ENCODE results near the gene KCNK4. TPM values are rescaled to one million over a fixed set of nuclear protein-coding genes. Genes with fewer than 3 reads are reported as not detected.

KCNK4 gene
- total RNA-seq, 4 donors from 2014 or later, result 0.27 TPM; not detected in 3

DNA sequence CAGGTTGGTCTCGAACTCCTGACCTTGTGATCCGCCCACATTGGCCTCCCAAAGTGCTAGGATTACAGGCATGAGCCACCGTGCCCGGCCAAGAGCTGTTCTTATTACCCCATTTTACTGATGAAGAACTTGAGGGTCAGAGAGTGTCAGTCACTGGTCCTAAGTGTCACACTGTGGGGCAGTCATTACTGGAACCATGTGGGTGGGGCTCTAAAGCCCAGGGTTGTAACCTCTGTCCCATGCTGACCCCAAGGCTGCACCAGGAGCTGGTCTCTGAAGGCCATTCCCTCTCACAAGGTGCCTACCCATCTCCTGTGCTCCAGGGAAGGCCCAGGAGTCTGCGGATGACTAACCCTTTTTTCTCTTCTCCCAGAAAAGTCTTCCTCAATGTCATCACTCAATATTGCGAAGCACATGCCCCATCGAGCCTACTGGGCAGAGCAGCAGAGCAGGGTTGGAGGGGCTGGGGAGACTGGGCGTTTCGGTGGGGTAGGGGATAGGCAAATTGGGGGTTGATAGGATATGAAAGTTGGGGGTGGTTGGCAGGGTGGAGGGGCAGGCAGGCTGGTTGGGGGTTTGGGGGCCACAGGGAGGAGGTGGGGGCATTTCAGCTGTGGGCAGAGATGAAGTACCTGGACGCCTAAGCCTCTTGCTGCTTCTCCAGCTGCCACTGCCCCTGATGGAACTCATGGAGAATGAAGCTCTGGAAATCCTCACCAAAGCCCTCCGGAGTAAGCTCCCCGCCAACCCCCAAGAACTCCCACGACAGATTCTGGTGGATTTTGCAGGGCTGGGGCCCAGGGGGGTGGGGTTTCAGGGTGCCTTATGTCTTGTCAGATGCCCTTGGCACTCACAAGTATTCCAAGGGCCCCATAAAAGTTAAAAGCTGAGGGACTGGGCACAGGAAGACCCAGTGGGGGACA is 12.3 kb downstream of the KCNK4 start:
- Histone ChIP-seq H3K4me1 (peaks cover 22 to 51% (median 45%) of the 10 kb centered on the region in 4 donors), H3K4me3 (peak overlapping the region in 1 of 4 donors; percentile 65), H3K9me3 (no peaks in the 10 kb centered on the region), H3K27ac (peak overlapping the region; percentile 90 to 99 (median 98)), H3K36me3 (no peaks in the 10 kb centered on the region), H3K27me3 (peaks cover 33% of the 10 kb centered on the region)
- TF ChIP-seq EP300 (IDR thresholded peaks at IDR 0.05; ENCODE audit: low read depth), result no peak
- TF ChIP-seq, protein P1, sequence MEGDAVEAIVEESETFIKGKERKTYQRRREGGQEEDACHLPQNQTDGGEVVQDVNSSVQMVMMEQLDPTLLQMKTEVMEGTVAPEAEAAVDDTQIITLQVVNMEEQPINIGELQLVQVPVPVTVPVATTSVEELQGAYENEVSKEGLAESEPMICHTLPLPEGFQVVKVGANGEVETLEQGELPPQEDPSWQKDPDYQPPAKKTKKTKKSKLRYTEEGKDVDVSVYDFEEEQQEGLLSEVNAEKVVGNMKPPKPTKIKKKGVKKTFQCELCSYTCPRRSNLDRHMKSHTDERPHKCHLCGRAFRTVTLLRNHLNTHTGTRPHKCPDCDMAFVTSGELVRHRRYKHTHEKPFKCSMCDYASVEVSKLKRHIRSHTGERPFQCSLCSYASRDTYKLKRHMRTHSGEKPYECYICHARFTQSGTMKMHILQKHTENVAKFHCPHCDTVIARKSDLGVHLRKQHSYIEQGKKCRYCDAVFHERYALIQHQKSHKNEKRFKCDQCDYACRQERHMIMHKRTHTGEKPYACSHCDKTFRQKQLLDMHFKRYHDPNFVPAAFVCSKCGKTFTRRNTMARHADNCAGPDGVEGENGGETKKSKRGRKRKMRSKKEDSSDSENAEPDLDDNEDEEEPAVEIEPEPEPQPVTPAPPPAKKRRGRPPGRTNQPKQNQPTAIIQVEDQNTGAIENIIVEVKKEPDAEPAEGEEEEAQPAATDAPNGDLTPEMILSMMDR (IDR thresholded peaks at IDR 0.05), result no peak
- no peak for TF ChIP-seq POLR2A (IDR thresholded peaks at IDR 0.05)
- no peak for TF ChIP-seq POLR2AphosphoS5 (IDR thresholded peaks at IDR 0.05)
- intact Hi-C loops (cut with DNase I; ENCODE audit: low total_unique reads) (loop anchor here (5.0 kb wide), 1 partner anchor 51 kb away; the partner anchor contains the start of gene PLCB3), in situ Hi-C loops (cut with MboI; ENCODE audit: low pct_ligation_motif_present in 1 of 4, low pct_unique_long_range_greater_than_20kb in 1 of 4, low sequenced_read_pairs in 3 of 4) (loop anchor here in 2 of 4 donors (5.0 kb wide), 1 partner anchor 101 kb away; no protein-coding TSS in a partner anchor)
- 82% methylated on average over 13 of the region's 13 CpGs; no CpG with 5 or more reads in 1 of the 2 donors for WGBS, 2 donors (ENCODE audit: low coverage in 1 of 2)
- no peak for DNase-seq

DNA sequence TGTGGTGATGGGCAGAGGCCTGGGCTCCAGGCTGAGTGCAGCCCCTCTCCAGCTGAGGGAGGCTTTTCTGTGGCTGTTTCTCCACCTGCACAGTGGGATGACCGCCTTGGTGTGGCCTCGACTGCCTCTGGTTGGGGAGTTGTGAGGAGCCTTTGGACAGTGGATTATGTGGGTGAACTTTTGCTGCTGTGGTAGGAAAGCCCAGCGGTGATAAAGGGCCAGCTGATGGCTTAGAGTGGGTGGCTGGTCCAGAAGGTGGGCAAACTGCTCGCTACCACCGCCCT is 12.9 kb downstream of the KCNK4 start:
- Histone ChIP-seq H3K27me3 (peaks cover 27% of the 10 kb centered on the region), H3K4me3 (peak overlapping the region in 3 of 4 donors; percentile 32 to 81 (median 65)), H3K4me1 (peaks cover 21 to 50% (median 45%) of the 10 kb centered on the region in 4 donors), H3K36me3 (no peaks in the 10 kb centered on the region), H3K27ac (peak overlapping the region; percentile 90 to 99 (median 98)), H3K9me3 (no peaks in the 10 kb centered on the region)
- in situ Hi-C loops (cut with MboI; ENCODE audit: low pct_ligation_motif_present in 1 of 4, low pct_unique_long_range_greater_than_20kb in 1 of 4, low sequenced_read_pairs in 3 of 4), result loop anchor here in 2 of 4 donors (5.0 kb wide), 1 partner anchor 102 kb away; no protein-coding TSS in a partner anchor
- no peak for DNase-seq
- WGBS, 2 donors (ENCODE audit: low coverage in 1 of 2), result 20 to 44% methylated on average over 2 to 5 of the region's 5 CpGs
- intact Hi-C loops (cut with DNase I; ENCODE audit: low total_unique reads), result loop anchor here (5.0 kb wide), 1 partner anchor 52 kb away; the partner anchor contains the start of gene PLCB3
- TF ChIP-seq POLR2A (IDR thresholded peaks at IDR 0.05) (no peak), POLR2AphosphoS5 (IDR thresholded peaks at IDR 0.05) (no peak), EP300 (IDR thresholded peaks at IDR 0.05; ENCODE audit: low read depth) (no peak)
- TF ChIP-seq, protein P1 (IDR thresholded peaks at IDR 0.05), result no peak

DNA sequence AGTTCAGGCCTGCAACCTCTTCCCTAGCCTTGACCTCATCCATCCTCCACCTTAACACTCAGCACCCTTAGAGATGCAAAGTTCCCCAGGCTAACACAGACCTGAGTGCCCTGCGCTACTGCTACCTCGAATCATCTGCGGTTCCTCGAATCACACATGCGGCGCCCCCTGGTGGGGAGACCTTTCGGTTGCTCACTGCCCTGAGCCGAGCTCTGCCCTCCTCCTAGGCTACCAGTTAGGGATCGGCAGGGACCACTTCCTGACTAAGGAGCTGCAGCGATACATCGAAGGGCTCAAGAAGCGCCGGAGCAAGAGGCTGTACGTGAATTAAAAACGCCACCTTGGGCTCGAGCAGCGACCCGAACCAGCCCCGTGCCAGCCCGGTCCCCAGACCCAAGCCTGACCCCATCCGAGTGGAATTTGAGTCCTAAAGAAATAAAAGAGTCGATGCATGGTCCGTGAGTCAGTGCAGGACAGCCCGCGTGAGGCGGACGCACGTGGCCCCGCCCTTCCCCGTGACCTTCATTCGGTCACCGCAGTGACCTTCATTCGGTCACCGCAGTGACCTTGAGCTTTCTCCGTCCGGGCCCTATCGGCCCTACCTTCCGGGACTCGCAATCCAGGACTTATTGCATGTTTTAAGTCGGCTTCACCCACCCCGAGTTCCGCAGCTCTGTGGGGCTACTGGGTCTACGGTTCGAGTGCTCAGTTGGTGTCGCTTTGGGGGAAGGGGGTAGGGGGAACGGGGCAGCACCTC is 13.4 kb downstream of the KCNK4 start:
- peaks cover 21% of the 10 kb centered on the region for H3K27me3 ChIP-seq
- H3K9me3 ChIP-seq, result no peaks in the 10 kb centered on the region
- H3K4me3 ChIP-seq, result peak overlapping the region; percentile 32 to 81 (median 62)
- H3K4me1 ChIP-seq, result peaks cover 18 to 45% (median 40%) of the 10 kb centered on the region in 4 donors
- peak; percentile 97 for DNase-seq
- H3K36me3 ChIP-seq, result no peaks in the 10 kb centered on the region
- TF ChIP-seq EP300 (IDR thresholded peaks at IDR 0.05; ENCODE audit: low read depth), result no peak
- TF ChIP-seq, protein P1 (IDR thresholded peaks at IDR 0.05), result peak; percentile 86 to 98 (median 90)
- peak; percentile 41 to 65 (median 48) for TF ChIP-seq POLR2AphosphoS5 (IDR thresholded peaks at IDR 0.05)
- TF ChIP-seq POLR2A (IDR thresholded peaks at IDR 0.05), result peak; percentile 69
- H3K27ac ChIP-seq, result peak overlapping the region; percentile 90 to 99 (median 98)
- 0% methylated on average over 10 to 40 of the region's 46 CpGs for WGBS, 2 donors (ENCODE audit: low coverage in 1 of 2)
- intact Hi-C loops (cut with DNase I; ENCODE audit: low total_unique reads) (loop anchor here (5.0 kb wide), 1 partner anchor 52 kb away; the partner anchor contains the start of gene PLCB3), in situ Hi-C loops (cut with MboI; ENCODE audit: low pct_ligation_motif_present in 1 of 4, low pct_unique_long_range_greater_than_20kb in 1 of 4, low sequenced_read_pairs in 3 of 4) (loop anchor here in 2 of 4 donors (5.0 kb wide), 1 partner anchor 102 kb away; no protein-coding TSS in a partner anchor)

All from transverse colon (tissue), 4 donors.